BJ (cell line): ENCODE measurements around the gene DACH1. TPM values are rescaled to one million over a fixed set of nuclear protein-coding genes. Genes with fewer than 3 reads are reported as not detected.

Source experiments
- CTCF ChIA-PET: fragments of 350-600 bp; formaldehyde crosslinking; extraction: SDS; loops from one replicate; lab custom pipeline; 2021; ENCODE audit warnings: antibody characterized with exemption, inconsistent platforms; lab: Yijun Ruan, JAX
- POLR2A ChIA-PET: fragments of 300-600 bp; sonication (Branson Sonifier 250); formaldehyde crosslinking; extraction: SDS; loops from one replicate; lab custom pipeline; 2021; ENCODE audit warnings: antibody characterized with exemption; lab: Charles Lee
- DNase-seq: peaks from one replicate; pipeline ENCODE4 v3.0.0-alpha.2; 2011; ENCODE audit warnings: low read depth
- H3K27me3 ChIP-seq: 2 replicates; pipeline ENCODE4 v1.6.0; 2011; ENCODE audit warnings: low read length; ENCODE audit not compliant: control insufficient read depth, insufficient read depth
- H3K36me3 ChIP-seq: 2 replicates; pipeline ENCODE4 v1.5.1; 2011; ENCODE audit warnings: low read length; ENCODE audit not compliant: control insufficient read depth, insufficient read depth
- H3K4me3 ChIP-seq: 2 replicates; pipeline ENCODE4 v1.5.1; 2011; ENCODE audit warnings: low read depth, mild to moderate bottlenecking, control low read depth, low read length
- CTCF ChIP-seq: IDR thresholded peaks from 2 replicates; pipeline ENCODE4 v1.5.1; 2011; ENCODE audit warnings: low read depth, mild to moderate bottlenecking, control low read depth, inconsistent platforms, low read length, moderate library complexity; ENCODE audit not compliant: insufficient read depth
- polyA plus RNA-seq: library from polyadenylated mRNA; depleted of rRNA; stranded (reverse); fragments of >200 nt; gene quantifications from 2 replicates; pipeline ENCODE4 v1.2.3, GENCODE V29; 2011

DACH1 gene
- polyA plus RNA-seq, 1 experiment, result 0.01 TPM

- DNase-seq, result no peak
- Histone ChIP-seq H3K4me3 (no peak overlapping the region), H3K36me3 (no peaks in the 10 kb centered on the region), H3K27me3 (no peaks in the 10 kb centered on the region)
- POLR2A ChIA-PET, result no interaction called here
- no peak for TF ChIP-seq CTCF
- CTCF ChIA-PET, result interaction anchor here (0.5 kb wide), 1 partner anchor 60 kb away, joined by 3 read pairs; no protein-coding TSS in a partner anchor
Measured at GRCh38 chr13:71806886-71807285, 60.1 kb downstream of the DACH1 start.

DNA sequence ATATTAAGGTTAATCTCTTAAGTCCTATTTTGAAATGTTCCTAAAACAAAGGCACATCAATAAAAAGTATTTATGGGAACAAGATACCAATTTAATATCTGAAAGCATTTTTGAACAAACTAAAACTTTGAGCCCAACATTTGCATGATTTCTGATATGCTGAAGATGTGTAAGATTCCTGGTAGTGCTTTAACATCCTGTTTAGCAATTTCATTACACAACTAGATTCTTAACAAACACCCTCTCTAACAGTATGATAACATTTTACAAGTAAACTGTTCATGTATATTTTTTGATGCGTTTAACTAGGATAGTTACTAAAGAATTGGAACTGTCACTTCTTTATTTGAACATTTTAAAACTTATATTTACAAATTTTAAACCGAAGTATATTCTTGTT lies 63.9 kb downstream of the DACH1 start:
- H3K36me3 ChIP-seq, result no peaks in the 10 kb centered on the region
- no peak for TF ChIP-seq CTCF
- H3K4me3 ChIP-seq, result no peak overlapping the region
- no peak for DNase-seq
- ChIA-PET CTCF (no interaction called here), POLR2A (no interaction called here)
- no peaks in the 10 kb centered on the region for H3K27me3 ChIP-seq

GRCh38 chr13:71801781-71802180 lies 65.2 kb downstream of the DACH1 start:
- CTCF ChIA-PET, result interaction anchor here (0.7 kb wide), 1 partner anchor 454 kb away, joined by 3 read pairs; no protein-coding TSS in a partner anchor
- Histone ChIP-seq H3K36me3 (no peaks in the 10 kb centered on the region), H3K4me3 (no peak overlapping the region), H3K27me3 (no peaks in the 10 kb centered on the region)
- TF ChIP-seq CTCF, result no peak
- DNase-seq, result no peak
- POLR2A ChIA-PET, result no interaction called here

DNA sequence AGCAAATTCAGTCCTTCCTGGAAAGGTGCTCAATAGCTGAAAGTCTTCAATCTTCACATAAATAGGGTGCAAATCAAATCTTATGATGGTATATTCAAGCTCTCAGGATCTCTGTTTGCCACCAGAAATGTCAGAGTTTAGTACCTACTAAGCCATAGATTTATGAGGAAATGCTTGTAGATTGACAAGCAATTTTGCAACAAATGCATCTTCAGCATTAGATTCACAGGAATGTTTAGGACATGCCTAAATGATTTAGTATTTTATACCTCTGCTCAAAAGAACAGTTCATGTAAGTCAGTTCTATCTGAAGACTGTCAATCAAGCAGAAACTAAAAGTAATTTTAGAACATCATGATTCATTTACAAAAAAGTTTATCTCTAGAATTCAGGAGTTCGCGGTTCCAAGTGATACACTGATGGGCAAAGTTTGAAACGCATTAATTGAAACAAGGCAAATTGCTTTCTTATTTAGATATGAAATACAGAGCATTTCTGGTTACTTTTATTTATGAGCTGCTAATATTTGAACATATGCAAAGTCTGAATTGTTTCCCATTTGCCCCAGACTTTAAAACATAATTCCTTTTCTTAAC lies 65.7 kb downstream of the DACH1 start:
- CTCF ChIA-PET, result no interaction called here
- DNase-seq, result no peak
- H3K36me3 ChIP-seq, result no peaks in the 10 kb centered on the region
- POLR2A ChIA-PET, result no interaction called here
- no peaks in the 10 kb centered on the region for H3K27me3 ChIP-seq
- TF ChIP-seq CTCF, result no peak
- no peak overlapping the region for H3K4me3 ChIP-seq

DNA sequence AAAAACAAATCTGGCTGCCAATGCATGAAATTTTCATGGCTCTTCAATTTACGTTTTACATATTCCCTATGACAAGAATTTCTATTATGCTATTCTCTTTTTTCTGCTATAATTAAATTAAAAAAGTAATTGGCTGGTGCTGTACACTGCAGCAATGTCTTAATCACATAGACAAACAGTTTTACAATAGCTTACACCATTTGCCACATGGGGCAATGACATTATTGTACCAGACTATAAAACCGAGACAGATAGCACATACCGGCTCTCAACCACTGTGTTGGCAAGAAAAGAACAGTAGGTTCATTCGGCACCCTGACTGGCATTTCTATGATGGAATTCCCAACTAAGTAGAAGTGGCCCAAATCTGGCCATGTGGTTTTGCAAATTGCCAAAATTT lies 67.7 kb downstream of the DACH1 start:
- no peak for TF ChIP-seq CTCF
- H3K4me3 ChIP-seq, result no peak overlapping the region
- no peak for DNase-seq
- ChIA-PET CTCF (no interaction called here), POLR2A (no interaction called here)
- no peaks in the 10 kb centered on the region for H3K36me3 ChIP-seq
- H3K27me3 ChIP-seq, result no peaks in the 10 kb centered on the region
